HEK293T (cell line): ENCODE results near the gene TSPAN5.

Experiments used
- CTCF ChIA-PET: fragments of 350-600 bp; formaldehyde crosslinking; extraction: SDS; loops from one replicate; lab custom pipeline; 2021; ENCODE audit warnings: antibody characterized with exemption, inconsistent platforms; lab: Yijun Ruan, JAX
- POLR2A ChIA-PET: fragments of 350-600 bp; formaldehyde crosslinking; extraction: SDS; loops from one replicate; lab custom pipeline; 2020; ENCODE audit warnings: antibody characterized with exemption, inconsistent platforms; lab: Yijun Ruan, JAX
- DNase-seq: peaks from one replicate; pipeline ENCODE4 v3.0.0; 2012; ENCODE audit warnings: mixed read lengths; ENCODE audit errors: extremely low spot score
- ARNT ChIP-seq: fragments of 450-650 bp; IDR thresholded peaks from 2 replicates; pipeline ENCODE4 v1.6.1; 2017; ENCODE audit warnings: mild to moderate bottlenecking
- BHLHE40 ChIP-seq: fragments of 450-650 bp; IDR thresholded peaks from 2 replicates; pipeline ENCODE4 v1.6.1; 2016; ENCODE audit warnings: mild to moderate bottlenecking, moderate library complexity, borderline replicate concordance
- CTBP1 ChIP-seq: fragments of 450-650 bp; IDR thresholded peaks from 2 replicates; pipeline ENCODE4 v1.6.1; 2016; ENCODE audit warnings: borderline replicate concordance
- ELF4 ChIP-seq: fragments of 450-650 bp; IDR thresholded peaks from 2 replicates; pipeline ENCODE4 v1.6.1; 2017; ENCODE audit warnings: antibody characterized with exemption
- FOXA1 ChIP-seq: fragments of 450-650 bp; IDR thresholded peaks from 2 replicates; pipeline ENCODE4 v1.6.1; 2016; ENCODE audit warnings: mild to moderate bottlenecking
- FOXK2 ChIP-seq: fragments of 450-650 bp; IDR thresholded peaks from 2 replicates; pipeline ENCODE4 v1.6.1; 2016; ENCODE audit warnings: mild to moderate bottlenecking
- FOXM1 ChIP-seq: fragments of 450-650 bp; IDR thresholded peaks from 2 replicates; pipeline ENCODE4 v1.6.1; 2017; ENCODE audit warnings: mild to moderate bottlenecking, borderline replicate concordance
- HDGF ChIP-seq: fragments of 450-650 bp; IDR thresholded peaks from 2 replicates; pipeline ENCODE4 v1.6.1; 2017; ENCODE audit warnings: antibody characterized with exemption, borderline replicate concordance
- L3MBTL2 ChIP-seq: fragments of 450-650 bp; conservative IDR thresholded peaks from 2 replicates; pipeline ENCODE4 v1.6.1; 2016; ENCODE audit warnings: mild to moderate bottlenecking
- LEF1 ChIP-seq: fragments of 450-650 bp; IDR thresholded peaks from 2 replicates; pipeline ENCODE4 v1.6.1; 2017; ENCODE audit warnings: mild to moderate bottlenecking, borderline replicate concordance
- NFRKB ChIP-seq: fragments of 450-650 bp; IDR thresholded peaks from 2 replicates; pipeline ENCODE4 v1.6.1; 2016; ENCODE audit warnings: mild to moderate bottlenecking, moderate library complexity
- PKNOX1 ChIP-seq: fragments of 450-650 bp; IDR thresholded peaks from 2 replicates; pipeline ENCODE4 v1.6.1; 2016
- SP1 ChIP-seq: fragments of 450-650 bp; IDR thresholded peaks from 2 replicates; pipeline ENCODE4 v1.6.1; 2017
- SUZ12 ChIP-seq: fragments of 450-650 bp; IDR thresholded peaks from 2 replicates; pipeline ENCODE4 v1.6.1; 2016; ENCODE audit warnings: mild to moderate bottlenecking
- TARDBP ChIP-seq: fragments of 450-650 bp; IDR thresholded peaks from 2 replicates; pipeline ENCODE4 v1.6.1; 2016
- ZNF384 ChIP-seq: fragments of 450-650 bp; IDR thresholded peaks from 2 replicates; pipeline ENCODE4 v1.6.1; 2016

TSPAN5 gene

GRCh38 chr4:98657531-98658286 is 702 bp downstream of the TSPAN5 start:
- POLR2A ChIA-PET = interaction anchor here (0.8 to 1.7 kb wide), 4 partner anchors 9 to 48 kb away, joined by 3 to 4 read pairs (median 3); no protein-coding TSS in a partner anchor
- TF ChIP-seq L3MBTL2 (peak; percentile 65), FOXK2 (no peak)
- CTCF ChIA-PET = interaction anchor here (0.9 to 1.6 kb wide), 2 partner anchors 158 to 190 kb away, joined by 3 to 4 read pairs; no protein-coding TSS in a partner anchor
- peak; percentile 65 for DNase-seq

GRCh38 chr4:98656886-98657285 is 1.5 kb downstream of the TSPAN5 start:
- POLR2A ChIA-PET = no interaction called here
- DNase-seq = no peak
- TF ChIP-seq CTBP1 (no peak), TARDBP (no peak), L3MBTL2 (no peak), ARNT (no peak)
- CTCF ChIA-PET = no interaction called here

GRCh38 chr4:98656443-98656842 is 2.0 kb downstream of the TSPAN5 start:
- POLR2A ChIA-PET = no interaction called here
- no peak for DNase-seq
- no peak for TF ChIP-seq FOXM1
- no peak for TF ChIP-seq ZNF384
- no peak for TF ChIP-seq HDGF
- no peak for TF ChIP-seq FOXA1
- TF ChIP-seq SUZ12 = no peak
- CTCF ChIA-PET = no interaction called here

GRCh38 chr4:98653890-98654867 is 4.2 kb downstream of the TSPAN5 start:
- no peak for DNase-seq
- ChIA-PET CTCF (no interaction called here), POLR2A (interaction anchor here (0.9 kb wide), 1 partner anchor 9 kb away, joined by 3 read pairs; no protein-coding TSS in a partner anchor)
- TF ChIP-seq ARNT = no peak
- no peak for TF ChIP-seq ELF4
- no peak for TF ChIP-seq SP1
- no peak for TF ChIP-seq HDGF
- TF ChIP-seq LEF1 = no peak
- TF ChIP-seq ZNF384 = no peak
- TF ChIP-seq NFRKB = no peak
- TF ChIP-seq PKNOX1 = no peak
- no peak for TF ChIP-seq FOXK2
- no peak for TF ChIP-seq BHLHE40
- no peak for TF ChIP-seq FOXA1

GRCh38 chr4:98652996-98653395 is 5.4 kb downstream of the TSPAN5 start:
- DNase-seq = no peak
- TF ChIP-seq FOXM1 (no peak), SUZ12 (no peak), FOXK2 (no peak), BHLHE40 (no peak), LEF1 (no peak), HDGF (no peak), L3MBTL2 (no peak), ARNT (no peak)
- ChIA-PET CTCF (no interaction called here), POLR2A (no interaction called here)

- TF ChIP-seq ARNT = no peak
- TF ChIP-seq LEF1 = no peak
- no peak for TF ChIP-seq FOXA1
- TF ChIP-seq SUZ12 = no peak
- TF ChIP-seq HDGF = no peak
- TF ChIP-seq FOXM1 = no peak
- no peak for TF ChIP-seq ELF4
- no peak for TF ChIP-seq CTBP1
- no peak for TF ChIP-seq PKNOX1
- no peak for TF ChIP-seq BHLHE40
- no peak for TF ChIP-seq SP1
- ChIA-PET CTCF (no interaction called here), POLR2A (interaction anchor here (1.1 to 1.4 kb wide), 2 partner anchors 9 to 347 kb away, joined by 3 to 4 read pairs; partner anchors contain the start of genes METAP1 and TSPAN5)
These were observed 9.8 kb downstream of the TSPAN5 start for GRCh38 chr4:98648602-98649001.

GRCh38 chr4:98646422-98646821 is 12.0 kb downstream of the TSPAN5 start:
- no peak for DNase-seq
- POLR2A ChIA-PET = no interaction called here
- CTCF ChIA-PET = no interaction called here
- TF ChIP-seq LEF1 = no peak
- TF ChIP-seq HDGF = no peak
- TF ChIP-seq CTBP1 = no peak
- no peak for TF ChIP-seq ARNT
- TF ChIP-seq PKNOX1 = no peak
- no peak for TF ChIP-seq NFRKB
- TF ChIP-seq L3MBTL2 = no peak
- TF ChIP-seq SUZ12 = no peak
- TF ChIP-seq SP1 = no peak
- TF ChIP-seq FOXM1 = no peak

More at GRCh38 chr4:98648602-98649001, 9.8 kb downstream of the TSPAN5 start:
- DNase-seq = no peak
